Activated CD4-positive, alpha-beta memory T cell treated with anti-CD3 and anti-CD28 coated beads for 36 hours (primary cell): ENCODE measurements around the gene STK17A. TPM values are rescaled to one million over a fixed set of nuclear protein-coding genes. Genes with fewer than 3 reads are reported as not detected.
"Not testable (repeated sequence)": the region's sequence is repeated elsewhere in the genome, so short reads cannot be mapped to it uniquely, and the experiment has no call there.

Experiments used
- CTCF ChIA-PET: fragments of 350-600 bp; sonication (Branson Sonifier 250); formaldehyde crosslinking; loops from one replicate; lab custom pipeline; 2021; ENCODE audit warnings: antibody characterized with exemption, inconsistent platforms; lab: Charles Lee
- POLR2A ChIA-PET: fragments of 350-600 bp; sonication (Branson Sonifier 250); formaldehyde crosslinking; loops from one replicate; lab custom pipeline; 2021; ENCODE audit warnings: antibody characterized with exemption; lab: Charles Lee
- DNase-seq: peaks from one replicate; pipeline ENCODE4 v3.0.0-alpha.2; 2020
- H3K27ac Mint-ChIP-seq: one replicate; pipeline ENCODE4 v1.8.0; 2021; ENCODE audit warnings: mixed read lengths
- H3K27me3 Mint-ChIP-seq: one replicate; pipeline ENCODE4 v1.8.0; 2021; ENCODE audit warnings: mixed read lengths
- H3K36me3 Mint-ChIP-seq: one replicate; pipeline ENCODE4 v1.8.0; 2021; ENCODE audit warnings: mixed read lengths
- H3K4me1 Mint-ChIP-seq: one replicate; pipeline ENCODE4 v1.8.0; 2021; ENCODE audit warnings: low read depth, mixed read lengths
- H3K4me3 Mint-ChIP-seq: one replicate; pipeline ENCODE4 v1.8.0; 2021; ENCODE audit warnings: mild to moderate bottlenecking, mixed read lengths
- H3K9me3 Mint-ChIP-seq: one replicate; pipeline ENCODE4 v1.8.0; 2021; ENCODE audit warnings: mixed read lengths
- intact Hi-C: fragments of 100-400 bp; cut with micrococcal nuclease; formaldehyde crosslinking; loops from one replicate; pipeline ENCODE4 v1.15.1; 2023
- total RNA-seq, 2 experiments: library from RNA; stranded (reverse); gene quantifications; one replicate each; pipeline ENCODE4 v1.2.3, GENCODE V29; 2021

STK17A gene
- total RNA-seq, 2 experiments from 2014 or later = 58.2 to 62.6 TPM

DNA sequence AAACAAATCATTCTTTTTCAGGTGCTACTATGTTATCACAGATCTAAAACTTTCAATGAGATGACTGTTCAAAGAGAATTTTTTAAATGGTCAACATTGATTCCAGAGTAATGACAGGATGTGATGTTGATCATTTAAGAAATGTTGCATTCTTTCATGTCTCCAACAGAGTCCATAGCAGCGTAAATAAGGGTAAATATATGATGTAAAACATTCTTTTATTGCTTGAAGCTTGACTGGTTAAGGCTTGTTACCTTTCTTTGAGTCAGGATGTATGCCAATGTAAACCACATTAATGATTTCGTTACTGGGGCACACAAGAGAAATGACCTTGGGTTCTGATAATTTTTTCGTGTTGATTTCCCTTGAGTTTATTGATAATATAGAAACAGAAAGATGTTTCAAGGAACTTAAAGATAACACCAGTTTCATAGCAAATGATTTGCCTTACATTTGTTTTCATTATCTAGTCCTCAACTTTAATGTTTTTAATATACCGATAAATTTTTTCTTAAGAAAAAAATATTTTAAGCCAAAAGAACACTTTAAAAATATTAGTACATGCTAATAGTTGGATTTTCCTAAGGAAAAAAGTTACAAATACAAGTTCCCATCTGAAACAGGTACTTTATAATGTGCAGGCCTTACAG is 3.5 kb downstream of the STK17A start:
- Mint-ChIP-seq H3K4me1 (peaks cover 50% of the 10 kb centered on the region), H3K4me3 (peak overlapping the region; percentile 95), H3K36me3 (peaks cover 11% of the 10 kb centered on the region), H3K27ac (peak overlapping the region; percentile 98), H3K27me3 (peaks cover 5% of the 10 kb centered on the region), H3K9me3 (no peaks in the 10 kb centered on the region)
- intact Hi-C loops = loop anchor here (1.0 to 10.0 kb wide), 6 partner anchors 27 to 652 kb away; partner anchors contain the start of genes MRPL32 and PSMA2
- CTCF ChIA-PET = interaction anchor here (0.7 to 10.8 kb wide), 11 partner anchors 14 to 134 kb away, joined by 3 to 548 read pairs (median 5); no protein-coding TSS in a partner anchor
- POLR2A ChIA-PET = interaction anchor here (0.6 to 7.4 kb wide), 9 partner anchors 8 to 112 kb away, joined by 3 to 90 read pairs (median 7); no protein-coding TSS in a partner anchor
- no peak for DNase-seq

DNA sequence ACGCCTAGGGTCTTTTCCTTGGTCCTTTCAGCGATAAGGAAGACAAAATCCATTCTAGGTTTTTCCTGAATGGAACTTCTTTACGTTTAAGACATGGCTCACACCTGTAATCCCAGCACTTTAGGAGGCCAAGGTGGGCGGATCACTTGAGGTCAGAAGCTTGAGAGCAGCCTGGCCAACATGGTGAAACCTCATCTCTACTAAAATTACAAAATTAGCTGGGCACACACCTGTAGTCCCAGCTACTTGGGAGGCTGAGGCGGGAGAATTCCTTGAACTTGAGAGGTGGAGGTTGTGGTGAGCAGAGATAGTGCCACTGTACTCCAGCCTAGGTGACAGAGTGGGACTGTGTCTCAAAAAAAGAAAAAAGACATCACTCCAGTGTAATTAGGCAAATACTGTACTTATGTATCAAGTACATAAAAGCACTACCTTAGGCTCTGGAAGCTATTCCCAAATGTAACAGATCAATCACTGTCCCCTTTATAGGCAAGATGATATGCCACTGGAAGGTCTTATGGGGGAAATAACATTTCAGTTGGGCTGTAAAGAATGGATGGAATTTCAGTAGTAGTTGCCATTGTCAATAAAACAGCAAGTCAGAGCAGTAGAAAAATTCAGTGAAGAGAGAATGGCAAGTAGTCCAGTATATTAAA is 5.7 kb downstream of the STK17A start:
- Mint-ChIP-seq H3K9me3 (no peaks in the 10 kb centered on the region), H3K27ac (peak overlapping the region; percentile 9), H3K36me3 (peaks cover 15% of the 10 kb centered on the region), H3K4me3 (peak overlapping the region; percentile 10), H3K27me3 (no peaks in the 10 kb centered on the region), H3K4me1 (peaks cover 69% of the 10 kb centered on the region)
- POLR2A ChIA-PET = interaction anchor here (1.0 to 7.4 kb wide), 3 partner anchors 31 to 147 kb away, joined by 4 to 90 read pairs (median 5); no protein-coding TSS in a partner anchor
- no peak for DNase-seq
- CTCF ChIA-PET = interaction anchor here (1.5 to 10.8 kb wide), 2 partner anchors 111 to 133 kb away, joined by 6 to 548 read pairs; no protein-coding TSS in a partner anchor
- intact Hi-C loops = loop anchor here (10.0 kb wide), 1 partner anchor 654 kb away; the partner anchor contains the start of genes MRPL32 and PSMA2

- ChIA-PET POLR2A (interaction anchor here (7.4 kb wide), 1 partner anchor 60 kb away, joined by 90 read pairs; no protein-coding TSS in a partner anchor), CTCF (no interaction called here)
- intact Hi-C loops = loop anchor here (10.0 kb wide), 1 partner anchor 654 kb away; the partner anchor contains the start of genes MRPL32 and PSMA2
- Mint-ChIP-seq H3K4me1 (peaks cover 74% of the 10 kb centered on the region), H3K36me3 (peaks cover 14% of the 10 kb centered on the region), H3K27me3 (no peaks in the 10 kb centered on the region), H3K4me3 (no peak overlapping the region), H3K27ac (no peak overlapping the region), H3K9me3 (no peaks in the 10 kb centered on the region)
- no peak for DNase-seq
Observed at GRCh38 chr7:43589133-43589478, 6.2 kb downstream of the STK17A start.

DNA sequence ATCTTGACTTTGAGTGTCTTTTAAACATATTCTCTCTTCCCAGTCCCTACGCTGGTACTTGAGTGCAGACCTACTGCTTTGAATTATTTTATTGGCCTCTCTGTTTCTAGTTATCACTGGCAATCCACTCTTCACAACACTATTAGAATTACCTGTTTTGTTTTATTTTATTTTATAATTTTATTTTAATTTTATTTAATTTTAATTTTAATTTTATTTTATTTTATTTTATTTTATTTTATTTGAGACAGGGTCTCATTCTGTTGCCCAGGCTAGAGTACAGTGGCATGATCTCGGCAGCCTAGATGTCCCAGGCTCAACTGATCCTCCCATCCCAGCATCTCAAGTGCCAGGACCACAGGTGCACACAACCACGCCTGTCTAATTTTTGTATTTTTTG is 6.8 kb downstream of the STK17A start:
- intact Hi-C loops = loop anchor here (10.0 kb wide), 2 partner anchors 285 to 655 kb away; partner anchors contain the start of genes MRPL32 and PSMA2
- Mint-ChIP-seq H3K36me3 (peaks cover 10% of the 10 kb centered on the region), H3K4me3 (no peak overlapping the region), H3K9me3 (no peaks in the 10 kb centered on the region), H3K27me3 (no peaks in the 10 kb centered on the region), H3K27ac (no peak overlapping the region), H3K4me1 (peaks cover 80% of the 10 kb centered on the region)
- POLR2A ChIA-PET = no interaction called here
- no peak for DNase-seq
- CTCF ChIA-PET = interaction anchor here (1.9 to 2.3 kb wide), 2 partner anchors 38 to 60 kb away, joined by 5 to 13 read pairs; no protein-coding TSS in a partner anchor

- intact Hi-C loops = loop anchor here (1.0 to 10.0 kb wide), 4 partner anchors 21 to 286 kb away; no protein-coding TSS in a partner anchor
- peak overlapping the region; percentile 28 for H3K4me3 Mint-ChIP-seq
- peaks cover 10% of the 10 kb centered on the region for H3K36me3 Mint-ChIP-seq
- ChIA-PET CTCF (interaction anchor here (0.6 to 3.0 kb wide), 8 partner anchors 9 to 1391 kb away, joined by 3 to 20 read pairs (median 5); partner anchors contain the start of gene STK17A), POLR2A (interaction anchor here (1.0 to 1.9 kb wide), 6 partner anchors 8 to 59 kb away, joined by 3 to 12 read pairs (median 4); partner anchors contain the start of gene STK17A)
- peak overlapping the region; percentile 75 for H3K27ac Mint-ChIP-seq
- H3K27me3 Mint-ChIP-seq = no peaks in the 10 kb centered on the region
- peak; percentile 68 for DNase-seq
- no peaks in the 10 kb centered on the region for H3K9me3 Mint-ChIP-seq
- H3K4me1 Mint-ChIP-seq = peaks cover 83% of the 10 kb centered on the region
Observed at GRCh38 chr7:43590862-43591557, 8.1 kb downstream of the STK17A start.

- Mint-ChIP-seq H3K27me3 (no peaks in the 10 kb centered on the region), H3K4me1 (peaks cover 81% of the 10 kb centered on the region), H3K27ac (peak overlapping the region; percentile 75), H3K36me3 (peaks cover 8% of the 10 kb centered on the region), H3K4me3 (peak overlapping the region; percentile 43), H3K9me3 (no peaks in the 10 kb centered on the region)
- CTCF ChIA-PET = interaction anchor here (1.2 to 3.0 kb wide), 7 partner anchors 9 to 108 kb away, joined by 3 to 20 read pairs (median 5); partner anchors contain the start of gene STK17A
- intact Hi-C loops = loop anchor here (1.0 to 10.0 kb wide), 4 partner anchors 21 to 287 kb away; no protein-coding TSS in a partner anchor
- POLR2A ChIA-PET = interaction anchor here (1.0 to 1.9 kb wide), 6 partner anchors 9 to 59 kb away, joined by 3 to 6 read pairs (median 4); partner anchors contain the start of gene STK17A
- no peak for DNase-seq
Observed at GRCh38 chr7:43591558-43592180, 8.8 kb downstream of the STK17A start.

GRCh38 chr7:43592326-43592725 is 9.4 kb downstream of the STK17A start:
- no peak overlapping the region for H3K4me3 Mint-ChIP-seq
- ChIA-PET POLR2A (interaction anchor here (1.4 to 1.9 kb wide), 3 partner anchors 10 to 58 kb away, joined by 5 to 6 read pairs (median 6); partner anchors contain the start of gene STK17A), CTCF (interaction anchor here (1.0 to 3.0 kb wide), 8 partner anchors 10 to 247 kb away, joined by 3 to 20 read pairs (median 5); partner anchors contain the start of gene STK17A)
- no peaks in the 10 kb centered on the region for H3K27me3 Mint-ChIP-seq
- intact Hi-C loops = loop anchor here (10.0 kb wide), 1 partner anchor 288 kb away; no protein-coding TSS in a partner anchor
- DNase-seq = no peak
- H3K27ac Mint-ChIP-seq = peak overlapping the region; percentile 75
- H3K4me1 Mint-ChIP-seq = peaks cover 80% of the 10 kb centered on the region
- H3K9me3 Mint-ChIP-seq = no peaks in the 10 kb centered on the region
- peaks cover 12% of the 10 kb centered on the region for H3K36me3 Mint-ChIP-seq

DNA sequence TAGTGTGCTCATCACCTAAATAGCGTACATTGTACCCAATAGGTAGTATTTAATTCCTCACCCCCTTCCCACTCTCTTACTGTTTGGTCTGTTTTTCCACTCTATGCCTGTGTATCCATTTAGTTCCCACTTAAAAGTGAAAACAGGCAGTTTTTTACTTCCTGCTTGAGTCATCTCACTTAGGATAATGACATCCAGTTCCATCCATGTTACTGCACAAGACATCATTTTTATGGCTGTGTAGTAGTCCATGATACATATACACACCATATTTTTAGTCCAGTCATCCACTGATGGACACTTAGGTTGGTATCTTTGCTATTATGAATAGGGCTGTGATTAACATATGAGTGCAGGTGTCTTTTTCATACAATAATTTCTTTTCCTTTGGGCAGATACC is 10.1 kb downstream of the STK17A start:
- no peak for DNase-seq
- POLR2A ChIA-PET = interaction anchor here (1.4 to 1.6 kb wide), 2 partner anchors 55 to 57 kb away, joined by 5 to 6 read pairs; no protein-coding TSS in a partner anchor
- peaks cover 78% of the 10 kb centered on the region for H3K4me1 Mint-ChIP-seq
- peaks cover 13% of the 10 kb centered on the region for H3K36me3 Mint-ChIP-seq
- peak overlapping the region; percentile 26 for H3K27ac Mint-ChIP-seq
- intact Hi-C loops = loop anchor here (10.0 kb wide), 1 partner anchor 288 kb away; no protein-coding TSS in a partner anchor
- no peaks in the 10 kb centered on the region for H3K27me3 Mint-ChIP-seq
- no peak overlapping the region for H3K4me3 Mint-ChIP-seq
- CTCF ChIA-PET = interaction anchor here (1.0 to 3.0 kb wide), 5 partner anchors 11 to 246 kb away, joined by 3 to 9 read pairs (median 5); partner anchors contain the start of gene STK17A
- no peaks in the 10 kb centered on the region for H3K9me3 Mint-ChIP-seq

- Mint-ChIP-seq H3K36me3 (peaks cover 19% of the 10 kb centered on the region), H3K27me3 (no peaks in the 10 kb centered on the region), H3K9me3 (no peaks in the 10 kb centered on the region), H3K4me3 (no peak overlapping the region), H3K4me1 (peaks cover 74% of the 10 kb centered on the region), H3K27ac (peak overlapping the region; percentile 5)
- intact Hi-C loops = loop anchor here (10.0 kb wide), 1 partner anchor 289 kb away; no protein-coding TSS in a partner anchor
- no peak for DNase-seq
- POLR2A ChIA-PET = interaction anchor here (0.9 to 2.1 kb wide), 2 partner anchors 8 to 56 kb away, joined by 3 to 8 read pairs; no protein-coding TSS in a partner anchor
- CTCF ChIA-PET = interaction anchor here (3.3 kb wide), 1 partner anchor 11 kb away, joined by 20 read pairs; the partner anchor contains the start of gene STK17A
Observed at GRCh38 chr7:43594020-43594419, 11.1 kb downstream of the STK17A start.

DNA sequence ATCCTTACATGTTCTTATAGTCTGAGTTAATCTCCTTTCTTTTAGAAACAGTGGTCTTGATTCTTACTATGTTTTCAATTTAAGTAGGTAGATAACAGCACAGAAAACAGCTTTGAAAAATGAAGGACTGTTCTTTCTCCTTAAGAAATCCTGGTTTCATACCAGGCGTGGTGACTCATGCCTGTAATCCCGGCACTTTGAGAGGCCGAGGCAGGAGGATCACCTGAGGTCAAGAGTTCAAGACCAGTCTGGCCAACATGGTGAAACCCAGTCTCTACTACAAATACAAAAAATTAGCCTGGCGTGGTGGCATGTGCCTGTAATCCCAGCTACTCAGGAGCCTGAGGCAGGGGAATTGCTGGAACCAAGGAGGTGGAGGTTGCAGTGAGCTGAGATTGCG is 13.5 kb downstream of the STK17A start:
- intact Hi-C loops = loop anchor here (10.0 kb wide), 1 partner anchor 292 kb away; no protein-coding TSS in a partner anchor
- H3K4me3 Mint-ChIP-seq, H3K27me3 Mint-ChIP-seq, H3K9me3 Mint-ChIP-seq, H3K27ac Mint-ChIP-seq, DNase-seq: not testable (repeated sequence)
- ChIA-PET CTCF (interaction anchor here (0.7 to 3.3 kb wide), 3 partner anchors 14 to 104 kb away, joined by 3 to 20 read pairs (median 3); partner anchors contain the start of gene STK17A), POLR2A (interaction anchor here (2.0 kb wide), 2 partner anchors 9 to 14 kb away, joined by 7 to 8 read pairs; partner anchors contain the start of gene STK17A)
- Mint-ChIP-seq H3K4me1 (peaks cover 66% of the 10 kb centered on the region), H3K36me3 (peaks cover 31% of the 10 kb centered on the region)
